ENCODE results near the gene SOCS4.
"Not testable (repeated sequence)": the region's sequence is repeated elsewhere in the genome, so short reads cannot be mapped to it uniquely, and the experiment has no call there.

The SOCS4 gene

GRCh38 chr14:55052269-55052930 lies 25.4 kb downstream of the SOCS4 start:
- DNase-seq = no peak

GRCh38 chr14:55053018-55053417 lies 26.0 kb downstream of the SOCS4 start:
- DNase-seq = no peak

- DNase-seq = no peak
Measured at GRCh38 chr14:55053500-55053899, 26.5 kb downstream of the SOCS4 start.

- no peak for DNase-seq
Measured at GRCh38 chr14:55054098-55054497, 27.1 kb downstream of the SOCS4 start.

GRCh38 chr14:55057919-55058318 lies 30.9 kb downstream of the SOCS4 start:
- no peak for DNase-seq

- DNase-seq = no peak
Measured at GRCh38 chr14:55059333-55059732, 32.3 kb downstream of the SOCS4 start.

GRCh38 chr14:55062517-55063351 lies 35.7 kb downstream of the SOCS4 start:
- DNase-seq = no peak

GRCh38 chr14:55064896-55065295 lies 37.9 kb downstream of the SOCS4 start:
- not testable (repeated sequence) for DNase-seq

GRCh38 chr14:55065411-55065810 lies 38.4 kb downstream of the SOCS4 start:
- DNase-seq = no peak

- DNase-seq = no peak
Measured at GRCh38 chr14:55066223-55066622, 39.2 kb downstream of the SOCS4 start.

- no peak for DNase-seq
Measured at GRCh38 chr14:55070981-55071411, 44.0 kb downstream of the SOCS4 start.

- DNase-seq = peak; percentile 31 to 34
Measured at GRCh38 chr14:55071870-55072640, 45.0 kb downstream of the SOCS4 start.

- no peak for DNase-seq
Measured at GRCh38 chr14:55073856-55074255, 46.8 kb downstream of the SOCS4 start.

GRCh38 chr14:55074662-55075061 lies 47.6 kb downstream of the SOCS4 start:
- no peak for DNase-seq

GRCh38 chr14:55075628-55076175 lies 48.7 kb downstream of the SOCS4 start:
- DNase-seq = no peak

- peak; percentile 16 to 36 for DNase-seq
Measured at GRCh38 chr14:55077170-55078151, 50.4 kb downstream of the SOCS4 start.

- not testable (repeated sequence) for DNase-seq
Measured at GRCh38 chr14:55079961-55080360, 52.9 kb downstream of the SOCS4 start.

- DNase-seq = no peak
Measured at GRCh38 chr14:55084401-55085059, 57.5 kb downstream of the SOCS4 start.

- no peak for DNase-seq
Measured at GRCh38 chr14:55085060-55085660, 58.1 kb downstream of the SOCS4 start.

GRCh38 chr14:55086938-55087337 lies 59.9 kb downstream of the SOCS4 start:
- DNase-seq = no peak

GRCh38 chr14:55088356-55088755 lies 61.3 kb downstream of the SOCS4 start:
- no peak for DNase-seq
